Neural crest cell (in vitro differentiated cells): ENCODE results near the gene SSNA1. TPM values are rescaled to one million over a fixed set of nuclear protein-coding genes. Genes with fewer than 3 reads are reported as not detected.

ENCODE experiments used
- DNase-seq: peaks from one replicate; pipeline ENCODE4 v3.0.0; 2021; ENCODE audit warnings: low read depth, mixed read lengths, low spot score
- H3K27ac Mint-ChIP-seq: one replicate; pipeline ENCODE4 v1.8.0; 2021; ENCODE audit warnings: mild to moderate bottlenecking, mixed read lengths; ENCODE audit not compliant: unreplicated experiment
- H3K27me3 Mint-ChIP-seq: 2 replicates; pipeline ENCODE4 v1.8.0; 2021; ENCODE audit warnings: low read depth, mild to moderate bottlenecking, mixed read lengths
- H3K36me3 Mint-ChIP-seq: 2 replicates; pipeline ENCODE4 v1.8.0; 2021; ENCODE audit warnings: low read depth, mild to moderate bottlenecking, mixed read lengths
- H3K4me1 Mint-ChIP-seq: 2 replicates; pipeline ENCODE4 v1.8.0; 2021; ENCODE audit warnings: mixed read lengths
- H3K4me3 Mint-ChIP-seq: one replicate; pipeline ENCODE4 v1.8.0; 2021; ENCODE audit warnings: mild to moderate bottlenecking, mixed read lengths
- H3K9me3 Mint-ChIP-seq: 2 replicates; pipeline ENCODE4 v1.8.0; 2021; ENCODE audit warnings: mixed read lengths
- total RNA-seq: library from RNA; stranded (reverse); gene quantifications from 2 replicates; pipeline ENCODE4 v1.2.1, GENCODE V29; 2021
- TF ChIP-seq, protein P1 (sequence below): fragments of 200-600 bp; sonication (generic); conservative IDR thresholded peaks from 2 replicates; pipeline ENCODE4 v1.5.0; 2021; ENCODE audit warnings: antibody characterized with exemption, mild to moderate bottlenecking

The SSNA1 gene
- total RNA-seq, 1 donor from 2014 or later: 66.4 TPM

DNA sequence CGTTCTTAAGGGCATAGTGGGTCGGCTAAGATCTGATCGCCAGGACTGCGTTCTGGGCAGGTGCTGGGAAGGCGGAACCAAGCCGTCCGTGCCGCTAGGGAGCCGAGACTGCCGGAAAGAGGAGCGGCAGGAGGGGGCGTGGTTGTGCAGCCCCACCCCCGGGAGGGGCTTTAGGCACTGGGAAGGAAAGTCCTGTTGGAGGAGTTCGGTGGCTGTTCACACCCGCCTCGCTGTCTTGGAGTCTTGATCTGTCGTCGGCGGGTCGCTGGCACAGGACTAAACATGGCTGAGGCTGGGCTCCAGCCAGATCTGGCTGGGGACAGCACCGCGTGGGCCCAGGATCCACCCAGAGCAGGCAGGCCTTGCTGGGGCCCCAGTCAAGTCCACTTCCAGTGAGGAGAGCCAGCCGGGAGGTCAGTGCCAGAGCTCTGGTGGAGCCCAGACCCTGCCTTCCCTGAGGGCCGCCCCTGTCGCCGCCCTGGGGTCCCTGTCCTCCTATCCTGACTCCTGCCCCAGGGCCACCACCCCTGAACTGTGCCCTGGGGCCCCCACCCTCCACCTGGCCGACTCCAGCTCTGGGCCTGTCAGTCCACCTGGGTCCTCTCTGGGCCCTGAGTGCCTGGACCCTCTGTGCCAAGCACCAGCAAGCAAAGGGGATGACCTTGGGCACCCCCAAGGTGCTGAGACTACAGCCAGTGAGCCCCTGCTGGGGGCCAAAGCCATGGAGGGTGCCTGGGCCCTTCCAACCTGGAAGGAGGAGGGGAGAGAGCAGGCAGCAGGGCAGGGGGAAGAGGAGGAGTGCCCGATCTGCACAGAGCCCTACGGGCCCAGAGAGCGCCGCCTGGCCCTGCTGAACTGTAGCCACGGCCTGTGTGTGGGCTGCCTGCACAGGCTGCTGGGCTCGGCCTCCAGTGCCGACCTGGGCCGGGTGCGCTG lies 29.1 kb downstream of the SSNA1 start:
- H3K27me3 Mint-ChIP-seq: no peaks in the 10 kb centered on the region
- no peaks in the 10 kb centered on the region for H3K4me1 Mint-ChIP-seq
- TF ChIP-seq, protein P1, sequence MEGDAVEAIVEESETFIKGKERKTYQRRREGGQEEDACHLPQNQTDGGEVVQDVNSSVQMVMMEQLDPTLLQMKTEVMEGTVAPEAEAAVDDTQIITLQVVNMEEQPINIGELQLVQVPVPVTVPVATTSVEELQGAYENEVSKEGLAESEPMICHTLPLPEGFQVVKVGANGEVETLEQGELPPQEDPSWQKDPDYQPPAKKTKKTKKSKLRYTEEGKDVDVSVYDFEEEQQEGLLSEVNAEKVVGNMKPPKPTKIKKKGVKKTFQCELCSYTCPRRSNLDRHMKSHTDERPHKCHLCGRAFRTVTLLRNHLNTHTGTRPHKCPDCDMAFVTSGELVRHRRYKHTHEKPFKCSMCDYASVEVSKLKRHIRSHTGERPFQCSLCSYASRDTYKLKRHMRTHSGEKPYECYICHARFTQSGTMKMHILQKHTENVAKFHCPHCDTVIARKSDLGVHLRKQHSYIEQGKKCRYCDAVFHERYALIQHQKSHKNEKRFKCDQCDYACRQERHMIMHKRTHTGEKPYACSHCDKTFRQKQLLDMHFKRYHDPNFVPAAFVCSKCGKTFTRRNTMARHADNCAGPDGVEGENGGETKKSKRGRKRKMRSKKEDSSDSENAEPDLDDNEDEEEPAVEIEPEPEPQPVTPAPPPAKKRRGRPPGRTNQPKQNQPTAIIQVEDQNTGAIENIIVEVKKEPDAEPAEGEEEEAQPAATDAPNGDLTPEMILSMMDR: no peak
- no peak for DNase-seq
- no peak overlapping the region for H3K27ac Mint-ChIP-seq
- peaks cover 2% of the 10 kb centered on the region for H3K36me3 Mint-ChIP-seq
- H3K4me3 Mint-ChIP-seq: peak overlapping the region; percentile 54
- no peaks in the 10 kb centered on the region for H3K9me3 Mint-ChIP-seq

- peak overlapping the region; percentile 57 for H3K4me3 Mint-ChIP-seq
These were observed 29.8 kb downstream of the SSNA1 start for GRCh38 chr9:137218212-137218753.

GRCh38 chr9:137218754-137219271 lies 30.3 kb downstream of the SSNA1 start:
- Mint-ChIP-seq H3K27me3 (peaks cover 2% of the 10 kb centered on the region), H3K4me3 (peak overlapping the region; percentile 57), H3K9me3 (no peaks in the 10 kb centered on the region), H3K36me3 (no peaks in the 10 kb centered on the region), H3K4me1 (no peaks in the 10 kb centered on the region), H3K27ac (no peak overlapping the region)
- TF ChIP-seq, protein P1: no peak
- DNase-seq: no peak

More at GRCh38 chr9:137218212-137218753, 29.8 kb downstream of the SSNA1 start:
- DNase-seq: no peak
- Mint-ChIP-seq H3K4me1 (no peaks in the 10 kb centered on the region), H3K27me3 (peaks cover 2% of the 10 kb centered on the region), H3K9me3 (no peaks in the 10 kb centered on the region), H3K36me3 (no peaks in the 10 kb centered on the region), H3K27ac (no peak overlapping the region)
- TF ChIP-seq, protein P1: no peak

- Mint-ChIP-seq H3K4me3 (peak overlapping the region; percentile 49), H3K27me3 (peaks cover 2% of the 10 kb centered on the region), H3K36me3 (no peaks in the 10 kb centered on the region), H3K9me3 (no peaks in the 10 kb centered on the region), H3K27ac (no peak overlapping the region), H3K4me1 (no peaks in the 10 kb centered on the region)
- TF ChIP-seq, protein P1: no peak
- DNase-seq: no peak
These were observed 31.4 kb downstream of the SSNA1 start for GRCh38 chr9:137219757-137220316.

DNA sequence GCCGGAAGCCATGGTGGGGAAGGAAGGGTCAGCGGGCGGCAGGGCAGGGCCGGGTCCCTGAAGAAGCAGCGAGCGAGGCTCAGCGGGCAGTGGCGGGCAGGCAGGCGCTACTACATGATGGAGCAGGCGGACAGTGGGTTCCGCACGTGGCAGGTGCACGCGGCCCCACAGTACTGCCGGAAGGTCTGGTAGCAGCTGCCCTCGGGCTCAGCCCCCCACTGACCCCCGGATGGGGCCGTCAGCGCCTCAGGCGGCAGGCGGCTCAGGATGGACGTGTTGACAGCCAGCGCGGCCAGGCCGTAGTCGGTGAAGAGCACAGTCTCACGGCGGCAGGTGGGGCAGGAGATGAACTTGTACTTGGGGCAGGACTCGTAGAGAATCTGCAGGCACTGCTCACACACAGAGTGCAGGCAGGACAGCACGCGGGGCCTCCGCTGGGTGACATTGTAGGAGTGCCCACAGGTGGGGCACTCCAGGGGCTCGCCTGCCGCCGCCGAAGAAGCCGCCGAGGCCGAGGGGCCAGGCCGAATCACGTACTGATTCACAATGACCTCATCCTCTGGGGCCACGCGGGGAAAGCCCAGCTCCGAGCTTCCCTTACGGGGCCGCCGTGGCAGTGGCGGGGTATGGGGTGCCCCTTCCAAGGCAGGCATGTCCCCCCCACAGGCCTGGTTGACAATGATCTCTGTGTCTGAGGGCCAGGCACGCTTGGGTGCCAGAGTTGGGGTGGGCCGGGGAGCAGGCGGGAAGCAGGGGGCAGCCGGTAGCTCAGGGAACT lies 32.0 kb downstream of the SSNA1 start:
- DNase-seq: no peak
- no peak overlapping the region for H3K27ac Mint-ChIP-seq
- peaks cover 2% of the 10 kb centered on the region for H3K27me3 Mint-ChIP-seq
- TF ChIP-seq, protein P1: no peak
- H3K4me3 Mint-ChIP-seq: peak overlapping the region; percentile 54
- H3K4me1 Mint-ChIP-seq: no peaks in the 10 kb centered on the region
- H3K36me3 Mint-ChIP-seq: no peaks in the 10 kb centered on the region
- no peaks in the 10 kb centered on the region for H3K9me3 Mint-ChIP-seq
